Heart right ventricle (tissue), 16 donors: ENCODE measurements around the gene SRMS. TPM values are rescaled to one million over a fixed set of nuclear protein-coding genes. Genes with fewer than 3 reads are reported as not detected.

Experiments
- ATAC-seq, 8 donors: fragments of 200-7000 bp; cut with Tn5 transposase; one replicate each; pipeline ENCODE4 v1.9.1; 2020; ENCODE audit warnings: mild to moderate bottlenecking in 8 of 8, moderate library complexity in 8 of 8, moderate number of reproducible peaks in 1 of 8
- DNase-seq, 2 donors: peaks; one replicate each; pipeline ENCODE4 v3.0.0-alpha.2; 2020
- H3K27ac ChIP-seq, 10 donors: fragments of 200-600 bp; sonication (generic) in 2 of 10; one replicate each; pipeline versions ENCODE4 v1.5.0 to v1.8.0; 2020 to 2022; ENCODE audit warnings: mild to moderate bottlenecking in 3 of 10
- H3K27me3 ChIP-seq, 7 donors: fragments of 200-600 bp; one replicate each; pipeline ENCODE4 v1.8.0; 2021 to 2022; ENCODE audit warnings: mild to moderate bottlenecking in 2 of 7
- H3K36me3 ChIP-seq, 9 donors: fragments of 200-600 bp; sonication (generic) in 1 of 9; one replicate each; pipeline versions ENCODE4 v1.5.0 to v1.8.0; 2020 to 2022; ENCODE audit warnings: mild to moderate bottlenecking in 2 of 9
- H3K4me1 ChIP-seq, 9 donors: fragments of 200-600 bp; sonication (generic) in 1 of 9; one replicate each; pipeline versions ENCODE4 v1.5.0 to v1.8.0; 2020 to 2022; ENCODE audit warnings: mild to moderate bottlenecking in 4 of 9
- H3K4me3 ChIP-seq, 10 donors: fragments of 200-600 bp; sonication (generic) in 2 of 10; one replicate each; pipeline versions ENCODE4 v1.5.0 to v1.8.0; 2020 to 2022; ENCODE audit warnings: mild to moderate bottlenecking in 7 of 10, moderate library complexity in 2 of 10
- H3K9me3 ChIP-seq, 11 donors: fragments of 200-600 bp in 10 of 11; sonication (generic) in 2 of 11; one replicate each; pipeline versions ENCODE4 v1.5.0 to v1.8.0; 2013 to 2022; ENCODE audit warnings: mild to moderate bottlenecking in 2 of 11, control low read depth in 1 of 11, moderate library complexity in 1 of 11
- WGBS, 2 donors: extraction: QIAGEN DNeasy Blood & Tissue Kit; methylation state at CpG; one replicate each; pipeline ENCODE4 v1.1.7; 2013; ENCODE audit warnings: inconsistent platforms in 1 of 2; 5-methylcytosine and 5-hydroxymethylcytosine counted together
- intact Hi-C, 10 donors: fragments of 100-400 bp; cut with DNase I; formaldehyde crosslinking; loops; one replicate each; pipeline versions ENCODE4 v1.11.1 to v1.14.2; 2022
- polyA plus RNA-seq, 2 donors: library from polyadenylated mRNA; stranded (reverse); fragments of 200-250 nt; gene quantifications; one replicate each; pipeline ENCODE4 v1.2.3, GENCODE V29; 2013
- total RNA-seq, 10 donors: library from RNA; stranded (reverse); fragmentation: NEBNext Ultra II Directional in 3 of 10; extraction: Animal tissue kit (Norgen Biotek cat#: 25700) in 3 of 10; gene quantifications; one replicate each; pipeline versions ENCODE4 v1.2.1 to v1.2.4, GENCODE V29; 2021 to 2023
- TF ChIP-seq, protein P1 (sequence below), 9 donors: fragments of 200-600 bp; sonication (generic) in 2 of 9; IDR thresholded peaks; one replicate each; pipeline versions ENCODE4 v1.5.0 to v1.8.0; 2021 to 2022; ENCODE audit warnings: antibody characterized with exemption in 9 of 9, mild to moderate bottlenecking in 5 of 9, moderate library complexity in 1 of 9
- donor health status: Arrhythmogenic right ventricular cardiomyopathy.
- donor health status: ischemic (EF 13 %, LVEDD 7.1; RV severe dilation, severe dysfunction).
- donor health status: healthy with polysubstance abuse.
- donor health status: DM: no; HTN: yes; CAD: no.
- donor health status: DM: no; HTN: no; CAD: no.
- donor health status: ischemic (EF 25% LVEDD 6.9; RV normal size, moderate dysfunction).
- donor health status: ischemic (EF 25% LVEDD 5.7; RV mildly dilated, moderate dysfunction).
- donor health status: healthy.
- donor health status: DM: yes; HTN: yes; CAD: no.
- donor health status: Ischemic cardiomyopathy.
- donor health status: ischemic (EF 35%, LVEDD 5.7; RV mildly dilated, moderate dysfunction).
- donor health status: nonischemic (EF 11% LVEDD 7.7; RV severe dilation, severe dysfunction).
- donor health status: DM: yes; HTN: yes; CAD: no.
- donor health status: PGD.
- donor health status: ischemic (EF 29% LVEDD 5.4; RV normal size, mild dysfunction).
- donor health status: nonischemic (EF 23%, LVEDD 6.1; RV moderate dilation, normal function).

The SRMS gene
- total and polyA plus RNA-seq, 12 donors: not detected

- TF ChIP-seq, protein P1, sequence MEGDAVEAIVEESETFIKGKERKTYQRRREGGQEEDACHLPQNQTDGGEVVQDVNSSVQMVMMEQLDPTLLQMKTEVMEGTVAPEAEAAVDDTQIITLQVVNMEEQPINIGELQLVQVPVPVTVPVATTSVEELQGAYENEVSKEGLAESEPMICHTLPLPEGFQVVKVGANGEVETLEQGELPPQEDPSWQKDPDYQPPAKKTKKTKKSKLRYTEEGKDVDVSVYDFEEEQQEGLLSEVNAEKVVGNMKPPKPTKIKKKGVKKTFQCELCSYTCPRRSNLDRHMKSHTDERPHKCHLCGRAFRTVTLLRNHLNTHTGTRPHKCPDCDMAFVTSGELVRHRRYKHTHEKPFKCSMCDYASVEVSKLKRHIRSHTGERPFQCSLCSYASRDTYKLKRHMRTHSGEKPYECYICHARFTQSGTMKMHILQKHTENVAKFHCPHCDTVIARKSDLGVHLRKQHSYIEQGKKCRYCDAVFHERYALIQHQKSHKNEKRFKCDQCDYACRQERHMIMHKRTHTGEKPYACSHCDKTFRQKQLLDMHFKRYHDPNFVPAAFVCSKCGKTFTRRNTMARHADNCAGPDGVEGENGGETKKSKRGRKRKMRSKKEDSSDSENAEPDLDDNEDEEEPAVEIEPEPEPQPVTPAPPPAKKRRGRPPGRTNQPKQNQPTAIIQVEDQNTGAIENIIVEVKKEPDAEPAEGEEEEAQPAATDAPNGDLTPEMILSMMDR (IDR thresholded peaks at IDR 0.05): no peak
- DNase-seq (no peak), ATAC-seq (peak; percentile 20 to 58 (median 50))
- Histone ChIP-seq H3K36me3 (peaks cover 0 to 6% (median 0%) of the 10 kb centered on the region in 9 donors), H3K4me3 (peak overlapping the region in 2 of 10 donors; percentile 21 to 24), H3K27ac (peak overlapping the region; percentile 60 to 98 (median 88)), H3K9me3 (peaks cover 0 to 14% (median 0%) of the 10 kb centered on the region in 11 donors), H3K27me3 (peaks cover 0 to 62% (median 44%) of the 10 kb centered on the region in 7 donors), H3K4me1 (peaks cover 10 to 59% (median 45%) of the 10 kb centered on the region in 9 donors)
- intact Hi-C loops: no loop called here
- 38 to 55% methylated on average over 24 of the region's 24 CpGs for WGBS, 2 donors
Measured at GRCh38 chr20:63500151-63500901, 47.2 kb downstream of the SRMS start.

DNA sequence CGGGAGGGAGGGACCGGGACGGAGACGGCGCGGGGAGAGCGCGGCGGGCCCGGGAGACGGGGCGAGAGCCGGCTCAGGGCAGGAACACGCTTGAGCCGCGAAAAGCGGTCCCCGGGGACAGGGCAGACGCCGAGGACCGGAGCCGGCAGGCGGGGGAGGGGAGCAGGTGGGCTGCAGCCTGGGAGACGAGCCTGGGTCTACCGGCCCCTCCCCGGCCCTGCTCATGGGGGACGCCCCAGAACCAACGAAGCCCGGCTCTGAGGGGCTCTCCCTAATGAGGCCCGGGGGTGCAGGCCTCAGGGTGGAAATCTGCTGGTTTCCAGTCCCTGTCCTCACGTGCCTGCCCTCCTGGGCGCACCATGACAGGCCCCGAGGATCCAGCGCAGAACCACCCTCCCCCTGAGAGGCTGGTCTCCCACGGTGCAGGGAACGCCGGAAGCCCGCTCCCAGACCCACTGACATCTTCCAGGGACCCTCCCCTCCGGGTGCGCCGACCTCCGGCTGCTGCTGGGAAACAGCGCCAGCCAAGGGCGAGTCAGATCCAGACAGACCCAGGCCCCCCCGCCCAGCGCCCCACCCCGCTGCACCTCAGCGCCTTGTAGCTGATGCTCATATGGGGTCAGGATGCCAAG is 48.1 kb downstream of the SRMS start:
- peak overlapping the region; percentile 60 to 98 (median 91) for H3K27ac ChIP-seq
- peaks cover 0 to 15% (median 0%) of the 10 kb centered on the region in 9 donors for H3K36me3 ChIP-seq
- ATAC-seq (peak in 1 of 8 donors; percentile 0), DNase-seq (no peak)
- intact Hi-C loops: loop anchor here in 1 of 10 donors (5.0 kb wide), 1 partner anchor 1122 kb away; no protein-coding TSS in a partner anchor
- H3K4me3 ChIP-seq: peak overlapping the region in 9 of 10 donors; percentile 45 to 67 (median 61)
- TF ChIP-seq, protein P1 (IDR thresholded peaks at IDR 0.05): no peak
- WGBS, 2 donors: 5 to 6% methylated on average over 47 of the region's 48 CpGs
- H3K4me1 ChIP-seq: peaks cover 10 to 63% (median 48%) of the 10 kb centered on the region in 9 donors
- H3K27me3 ChIP-seq: peaks cover 0 to 64% (median 44%) of the 10 kb centered on the region in 7 donors
- peaks cover 0 to 5% (median 0%) of the 10 kb centered on the region in 11 donors for H3K9me3 ChIP-seq

- intact Hi-C loops: loop anchor here in 1 of 10 donors (5.0 kb wide), 1 partner anchor 1122 kb away; no protein-coding TSS in a partner anchor
- H3K9me3 ChIP-seq: no peaks in the 10 kb centered on the region
- peaks cover 10 to 63% (median 48%) of the 10 kb centered on the region in 9 donors for H3K4me1 ChIP-seq
- TF ChIP-seq, protein P1 (IDR thresholded peaks at IDR 0.05): peak in 7 of 9 donors; percentile 8 to 49 (median 24)
- H3K27me3 ChIP-seq: peaks cover 0 to 64% (median 44%) of the 10 kb centered on the region in 7 donors
- peak in 1 of 2 donors; percentile 77 for DNase-seq
- H3K27ac ChIP-seq: peak within 1 kb of the TSS; percentile 75 to 98 (median 91)
- H3K36me3 ChIP-seq: peaks cover 0 to 20% (median 0%) of the 10 kb centered on the region in 9 donors
- peak in 4 of 8 donors; percentile 7 to 18 (median 12) for ATAC-seq
- H3K4me3 ChIP-seq: peak within 1 kb of the TSS; percentile 45 to 67 (median 60)
- 0% methylated on average over 38 to 53 of the region's 58 CpGs for WGBS, 2 donors
Measured at GRCh38 chr20:63498960-63499337, 48.6 kb downstream of the SRMS start, which contains the start of gene EEF1A2. Gene EEF1A2 (minus strand): TSS chr20:63499083. CDS start chr20:63497763, 1,320 bp downstream.
